ENCODE measurements around the gene TCAP.

DNA sequence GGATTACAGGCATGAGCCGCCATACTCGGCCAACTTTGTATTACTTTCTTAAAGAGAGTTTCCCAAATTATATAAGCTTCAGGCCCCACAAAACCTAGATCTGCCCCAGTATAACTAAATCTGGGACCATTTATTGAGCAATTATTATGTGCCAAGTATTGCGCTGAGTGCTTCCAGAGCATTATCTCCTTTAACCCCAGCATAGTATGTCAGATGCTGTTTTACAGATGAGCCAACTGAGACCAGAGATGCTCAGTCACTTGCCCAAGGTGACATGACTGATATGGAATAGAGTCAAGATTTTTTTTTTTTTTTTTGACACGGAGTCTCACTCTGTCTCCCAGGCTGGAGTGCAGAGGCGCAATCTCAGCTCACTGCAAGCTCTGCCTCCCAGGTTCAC lies 32.8 kb downstream of the TCAP start:
- TF ChIP-seq, protein P1, sequence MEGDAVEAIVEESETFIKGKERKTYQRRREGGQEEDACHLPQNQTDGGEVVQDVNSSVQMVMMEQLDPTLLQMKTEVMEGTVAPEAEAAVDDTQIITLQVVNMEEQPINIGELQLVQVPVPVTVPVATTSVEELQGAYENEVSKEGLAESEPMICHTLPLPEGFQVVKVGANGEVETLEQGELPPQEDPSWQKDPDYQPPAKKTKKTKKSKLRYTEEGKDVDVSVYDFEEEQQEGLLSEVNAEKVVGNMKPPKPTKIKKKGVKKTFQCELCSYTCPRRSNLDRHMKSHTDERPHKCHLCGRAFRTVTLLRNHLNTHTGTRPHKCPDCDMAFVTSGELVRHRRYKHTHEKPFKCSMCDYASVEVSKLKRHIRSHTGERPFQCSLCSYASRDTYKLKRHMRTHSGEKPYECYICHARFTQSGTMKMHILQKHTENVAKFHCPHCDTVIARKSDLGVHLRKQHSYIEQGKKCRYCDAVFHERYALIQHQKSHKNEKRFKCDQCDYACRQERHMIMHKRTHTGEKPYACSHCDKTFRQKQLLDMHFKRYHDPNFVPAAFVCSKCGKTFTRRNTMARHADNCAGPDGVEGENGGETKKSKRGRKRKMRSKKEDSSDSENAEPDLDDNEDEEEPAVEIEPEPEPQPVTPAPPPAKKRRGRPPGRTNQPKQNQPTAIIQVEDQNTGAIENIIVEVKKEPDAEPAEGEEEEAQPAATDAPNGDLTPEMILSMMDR (IDR thresholded peaks at IDR 0.05): no peak
- TF ChIP-seq POLR2AphosphoS5 (IDR thresholded peaks at IDR 0.05): no peak
